ENCODE measurements around the gene MYOCD. TPM values are rescaled to one million over a fixed set of nuclear protein-coding genes. Genes with fewer than 3 reads are reported as not detected.

Gene MYOCD
- total and polyA plus RNA-seq, 2 donors from 2014 or later = 0.58 to 4.0 TPM

DNA sequence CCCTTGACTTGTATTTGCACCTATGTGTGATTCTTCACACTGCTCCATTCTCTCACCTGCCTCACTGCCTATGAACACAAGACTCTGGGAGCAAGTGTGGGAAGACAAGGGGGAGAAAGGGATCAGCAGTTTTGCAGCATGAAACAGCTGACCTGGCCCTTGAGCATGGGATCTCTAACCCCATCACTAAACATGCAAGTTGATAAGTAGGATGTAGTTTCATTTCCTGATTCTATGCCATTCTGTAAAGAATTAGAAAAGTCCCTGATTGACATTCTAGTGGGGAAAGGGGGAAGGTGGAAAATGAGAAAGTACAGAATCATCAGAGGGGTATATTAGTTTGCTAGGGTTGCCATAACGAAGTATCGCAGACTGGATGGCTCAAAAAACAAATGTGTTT is 25.3 kb upstream of the MYOCD start:
- Histone ChIP-seq H3K36me3 (ENCODE audit: control insufficient read depth in 2 of 3, insufficient read depth in 3 of 3, low read length in 3 of 3) (no peaks in the 10 kb centered on the region), H3K9ac (ENCODE audit: low read length in 3 of 3) (no peak overlapping the region), H3K4me1 (ENCODE audit: control insufficient read depth in 2 of 3, insufficient read depth in 2 of 3, low read depth in 1 of 3, low read length in 3 of 3) (no peaks in the 10 kb centered on the region), H3K27ac (ENCODE audit: low read depth in 2 of 2, low read length in 2 of 2) (no peak overlapping the region), H3K27me3 (ENCODE audit: control insufficient read depth, insufficient read depth, low read length) (no peaks in the 10 kb centered on the region), H3K4me3 (ENCODE audit: low read length in 3 of 3) (no peak overlapping the region), H3K9me3 (ENCODE audit: control insufficient read depth in 2 of 3, insufficient read depth in 1 of 3, low read length in 3 of 3) (no peaks in the 10 kb centered on the region)
- FAIRE-seq (no peak), DNase-seq (no peak)
- intact Hi-C loops (cut with DNase I) = no loop called here
- TF ChIP-seq, protein P1, sequence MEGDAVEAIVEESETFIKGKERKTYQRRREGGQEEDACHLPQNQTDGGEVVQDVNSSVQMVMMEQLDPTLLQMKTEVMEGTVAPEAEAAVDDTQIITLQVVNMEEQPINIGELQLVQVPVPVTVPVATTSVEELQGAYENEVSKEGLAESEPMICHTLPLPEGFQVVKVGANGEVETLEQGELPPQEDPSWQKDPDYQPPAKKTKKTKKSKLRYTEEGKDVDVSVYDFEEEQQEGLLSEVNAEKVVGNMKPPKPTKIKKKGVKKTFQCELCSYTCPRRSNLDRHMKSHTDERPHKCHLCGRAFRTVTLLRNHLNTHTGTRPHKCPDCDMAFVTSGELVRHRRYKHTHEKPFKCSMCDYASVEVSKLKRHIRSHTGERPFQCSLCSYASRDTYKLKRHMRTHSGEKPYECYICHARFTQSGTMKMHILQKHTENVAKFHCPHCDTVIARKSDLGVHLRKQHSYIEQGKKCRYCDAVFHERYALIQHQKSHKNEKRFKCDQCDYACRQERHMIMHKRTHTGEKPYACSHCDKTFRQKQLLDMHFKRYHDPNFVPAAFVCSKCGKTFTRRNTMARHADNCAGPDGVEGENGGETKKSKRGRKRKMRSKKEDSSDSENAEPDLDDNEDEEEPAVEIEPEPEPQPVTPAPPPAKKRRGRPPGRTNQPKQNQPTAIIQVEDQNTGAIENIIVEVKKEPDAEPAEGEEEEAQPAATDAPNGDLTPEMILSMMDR (IDR thresholded peaks at IDR 0.05; ENCODE audit: borderline replicate concordance, extremely low read depth, insufficient read depth) = no peak

DNA sequence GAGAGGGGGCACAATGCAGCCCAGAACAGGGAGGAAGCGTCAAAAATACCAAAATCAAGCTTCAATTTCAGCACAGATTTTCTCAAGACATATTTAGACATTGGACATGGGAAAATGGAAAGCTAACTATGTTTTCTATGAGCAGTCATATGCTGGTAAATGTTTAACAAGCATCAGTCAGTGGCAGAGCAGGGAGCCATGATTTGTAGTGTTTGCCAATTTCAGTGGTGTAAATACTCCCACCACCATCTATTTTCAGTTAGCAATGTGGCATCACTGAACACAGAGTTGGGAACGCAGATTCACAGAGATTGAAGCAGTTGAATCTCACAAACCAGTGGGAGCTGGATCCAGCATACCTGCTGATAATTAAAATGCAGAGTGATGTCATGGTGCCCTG is 24.6 kb upstream of the MYOCD start:
- Histone ChIP-seq H3K4me3 (ENCODE audit: low read length in 3 of 3) (no peak overlapping the region), H3K9ac (ENCODE audit: low read length in 3 of 3) (no peak overlapping the region), H3K9me3 (ENCODE audit: control insufficient read depth in 2 of 3, insufficient read depth in 1 of 3, low read length in 3 of 3) (no peaks in the 10 kb centered on the region), H3K27ac (ENCODE audit: low read depth in 2 of 2, low read length in 2 of 2) (no peak overlapping the region), H3K36me3 (ENCODE audit: control insufficient read depth in 2 of 3, insufficient read depth in 3 of 3, low read length in 3 of 3) (no peaks in the 10 kb centered on the region), H3K4me1 (ENCODE audit: control insufficient read depth in 2 of 3, insufficient read depth in 2 of 3, low read depth in 1 of 3, low read length in 3 of 3) (no peaks in the 10 kb centered on the region), H3K27me3 (ENCODE audit: control insufficient read depth, insufficient read depth, low read length) (no peaks in the 10 kb centered on the region)
- no peak for FAIRE-seq
- DNase-seq = no peak
- intact Hi-C loops (cut with DNase I) = no loop called here
- TF ChIP-seq, protein P1 (IDR thresholded peaks at IDR 0.05; ENCODE audit: borderline replicate concordance, extremely low read depth, insufficient read depth) = no peak

DNA sequence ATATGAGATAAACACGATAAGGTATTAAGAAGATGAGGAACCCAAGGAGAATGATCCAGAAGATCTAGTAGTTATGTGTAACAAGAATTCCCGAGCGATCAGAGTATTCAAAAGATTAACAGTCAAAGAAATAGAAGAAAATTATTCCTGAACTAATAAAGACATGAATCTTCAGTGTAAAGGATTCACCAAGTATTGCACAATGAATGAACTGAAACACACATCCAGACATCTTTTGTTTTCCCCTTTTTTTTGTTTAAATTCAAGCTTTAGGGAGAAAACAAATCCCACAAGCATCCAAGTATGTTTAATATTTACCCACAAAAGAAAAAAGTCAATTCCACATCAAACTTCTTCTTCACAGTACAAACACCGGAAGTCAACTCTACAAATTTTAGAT is 23.7 kb upstream of the MYOCD start:
- no peaks in the 10 kb centered on the region for H3K36me3 ChIP-seq (ENCODE audit: control insufficient read depth in 2 of 3, insufficient read depth in 3 of 3, low read length in 3 of 3)
- TF ChIP-seq, protein P1 (IDR thresholded peaks at IDR 0.05; ENCODE audit: borderline replicate concordance, extremely low read depth, insufficient read depth) = no peak
- FAIRE-seq (no peak), DNase-seq (no peak)
- no peaks in the 10 kb centered on the region for H3K27me3 ChIP-seq (ENCODE audit: control insufficient read depth, insufficient read depth, low read length)
- H3K27ac ChIP-seq (ENCODE audit: low read depth in 2 of 2, low read length in 2 of 2) = no peak overlapping the region
- no peaks in the 10 kb centered on the region for H3K4me1 ChIP-seq (ENCODE audit: control insufficient read depth in 2 of 3, insufficient read depth in 2 of 3, low read depth in 1 of 3, low read length in 3 of 3)
- intact Hi-C loops (cut with DNase I) = no loop called here
- H3K9me3 ChIP-seq (ENCODE audit: control insufficient read depth in 2 of 3, insufficient read depth in 1 of 3, low read length in 3 of 3) = no peaks in the 10 kb centered on the region
- H3K4me3 ChIP-seq (ENCODE audit: low read length in 3 of 3) = no peak overlapping the region
- H3K9ac ChIP-seq (ENCODE audit: low read length in 3 of 3) = no peak overlapping the region

DNA sequence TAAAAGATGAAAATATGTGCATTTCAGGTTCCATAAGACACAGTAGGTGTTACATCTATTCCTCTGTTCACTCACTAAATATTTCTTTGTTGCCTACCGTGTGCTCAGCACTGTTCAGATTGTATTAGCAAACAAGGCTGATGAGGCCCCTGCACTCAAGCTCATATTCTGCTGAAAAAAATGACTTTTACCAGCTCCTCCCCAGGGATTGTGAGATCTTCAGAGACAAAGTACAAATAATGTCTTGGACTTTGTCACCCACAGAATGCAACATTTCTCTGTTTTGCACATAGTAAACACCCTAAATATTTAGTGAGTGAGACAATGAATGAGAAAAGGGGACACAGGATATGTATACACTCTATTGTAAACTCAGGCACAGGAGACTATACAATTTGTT is 21.9 kb upstream of the MYOCD start:
- Histone ChIP-seq H3K9me3 (ENCODE audit: control insufficient read depth in 2 of 3, insufficient read depth in 1 of 3, low read length in 3 of 3) (no peaks in the 10 kb centered on the region), H3K4me1 (ENCODE audit: control insufficient read depth in 2 of 3, insufficient read depth in 2 of 3, low read depth in 1 of 3, low read length in 3 of 3) (no peaks in the 10 kb centered on the region), H3K9ac (ENCODE audit: low read length in 3 of 3) (no peak overlapping the region), H3K36me3 (ENCODE audit: control insufficient read depth in 2 of 3, insufficient read depth in 3 of 3, low read length in 3 of 3) (no peaks in the 10 kb centered on the region), H3K27me3 (ENCODE audit: control insufficient read depth, insufficient read depth, low read length) (no peaks in the 10 kb centered on the region), H3K4me3 (ENCODE audit: low read length in 3 of 3) (no peak overlapping the region), H3K27ac (ENCODE audit: low read depth in 2 of 2, low read length in 2 of 2) (no peak overlapping the region)
- TF ChIP-seq, protein P1 (IDR thresholded peaks at IDR 0.05; ENCODE audit: borderline replicate concordance, extremely low read depth, insufficient read depth) = no peak
- DNase-seq (no peak), FAIRE-seq (no peak)
- intact Hi-C loops (cut with DNase I) = no loop called here

Data from kidney (tissue), 14 donors.